Middle frontal gyrus (tissue), 1 donor: ENCODE measurements around the gene IRAK3.
"Not testable (repeated sequence)": the region's sequence is repeated elsewhere in the genome, so short reads cannot be mapped to it uniquely, and the experiment has no call there.

Experiments used
- DNase-seq: peaks from one replicate; pipeline ENCODE4 v3.0.0-alpha.2; 2015; ENCODE audit warnings: low spot score; ENCODE audit errors: extremely low spot score

Gene IRAK3

GRCh38 chr12:66303316-66303804 is 114.3 kb downstream of the IRAK3 start:
- DNase-seq = not testable (repeated sequence)
